Fibroblast of gingiva (primary cell): ENCODE data around the gene CALHM6.
A peak's percentile ranks its signal among the peaks of the same experiment; 100 is the strongest.
"Not testable (repeated sequence)": the region's sequence is repeated elsewhere in the genome, so short reads cannot be mapped to it uniquely, and the experiment has no call there.

Experiments
- DNase-seq: peaks from one replicate; pipeline ENCODE4 v3.0.0-alpha.2; 2011; ENCODE audit warnings: low read depth

The CALHM6 gene

DNA sequence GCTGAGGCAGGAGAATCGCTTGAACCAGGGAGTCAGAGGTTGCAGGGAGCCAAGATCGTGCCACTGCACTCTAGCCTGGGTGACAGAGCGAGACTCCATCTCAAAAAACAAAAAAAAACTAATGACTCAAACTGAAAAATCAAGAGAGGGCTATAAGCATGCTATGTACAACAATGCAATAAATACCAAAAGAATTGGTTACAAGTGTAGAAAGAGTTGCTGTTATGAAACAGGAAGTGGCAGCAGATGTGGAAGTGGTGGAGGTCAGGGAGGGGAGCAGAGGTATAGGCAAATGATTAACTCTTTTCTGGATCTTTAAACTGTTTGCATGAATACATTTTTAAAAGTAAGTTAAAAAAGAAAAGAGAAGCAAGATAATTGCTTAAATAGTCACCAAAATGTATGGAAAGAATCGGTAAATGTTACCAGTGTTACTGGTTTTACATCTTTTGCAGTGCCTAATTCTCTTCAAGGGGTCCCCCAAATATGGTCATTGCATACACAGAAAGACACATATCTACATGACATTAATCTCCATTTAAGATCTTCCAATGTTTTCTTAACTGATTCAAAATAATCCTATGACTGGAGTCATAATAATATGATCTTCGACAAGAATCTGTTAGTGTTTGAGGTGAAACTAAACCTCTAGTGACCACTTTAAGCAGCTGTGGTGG is 15.0 kb downstream of the CALHM6 start:
- DNase-seq: peak; percentile 7

DNA sequence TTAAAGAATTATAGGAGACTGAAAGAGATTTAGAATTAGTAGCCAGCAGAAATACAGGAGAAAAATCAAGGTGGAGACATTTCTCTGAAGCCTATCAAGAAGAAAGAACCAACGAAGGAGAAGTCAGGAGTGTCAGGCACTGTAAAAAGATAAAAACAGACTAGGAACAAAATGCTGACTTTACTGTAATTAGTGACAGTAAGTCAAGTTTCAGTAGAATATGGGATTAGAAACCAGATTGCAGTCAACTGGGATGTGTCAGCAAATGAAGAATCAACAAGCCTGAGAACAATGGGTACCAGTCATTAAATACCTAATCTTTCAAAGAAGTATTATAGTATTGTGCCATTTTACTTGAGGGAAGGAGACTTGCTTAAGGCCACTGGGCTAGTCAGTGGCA is 21.6 kb downstream of the CALHM6 start:
- no peak for DNase-seq

DNA sequence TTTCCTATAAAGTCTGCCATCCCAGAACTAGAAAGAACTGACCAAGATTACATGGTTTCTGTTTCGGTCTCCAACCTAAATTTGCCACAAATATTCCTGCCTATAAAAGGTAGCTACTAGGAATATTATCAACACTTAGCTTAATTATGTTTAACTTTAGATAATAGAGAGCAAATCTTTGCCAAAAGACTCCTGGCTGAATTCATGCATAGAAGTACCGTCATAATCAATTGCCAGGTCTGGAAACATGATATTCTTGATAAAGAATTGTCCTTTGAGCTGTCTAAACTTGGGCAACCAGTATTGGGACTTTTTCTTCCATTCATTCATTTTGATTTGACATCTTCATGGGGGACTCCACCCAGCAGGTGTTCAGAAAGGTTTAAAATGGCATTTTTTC is 22.4 kb downstream of the CALHM6 start:
- DNase-seq: no peak

DNA sequence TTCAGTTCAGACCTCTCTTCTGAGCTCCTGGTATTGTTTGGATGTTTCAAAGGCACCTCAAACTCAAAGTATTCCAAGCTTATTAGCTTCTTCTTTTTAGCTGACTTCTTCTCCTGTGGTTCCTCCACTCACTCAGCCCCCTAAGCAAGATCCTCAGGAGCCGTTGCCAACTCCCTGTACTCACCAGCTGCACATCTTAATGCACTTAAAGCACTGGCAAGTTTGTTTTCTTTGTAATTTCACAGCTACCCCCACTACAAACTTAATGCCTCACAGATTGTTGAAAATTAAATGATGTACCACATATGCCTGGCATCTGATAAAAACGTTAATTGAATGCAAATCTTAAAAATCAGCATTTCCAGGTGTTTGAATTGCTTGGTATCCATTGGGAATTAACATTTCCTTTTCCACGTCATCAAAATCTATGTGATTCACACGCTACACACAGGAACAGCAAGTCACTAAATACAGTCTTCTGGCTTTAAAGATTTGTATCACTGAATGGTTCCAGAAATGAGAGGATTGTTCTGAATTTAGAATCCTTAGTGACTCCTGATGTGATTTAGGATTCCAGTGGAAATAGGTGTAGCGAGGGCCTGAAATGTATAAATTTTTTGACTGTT is 24.5 kb downstream of the CALHM6 start:
- DNase-seq: no peak

- no peak for DNase-seq
These were observed 30.6 kb downstream of the CALHM6 start for GRCh38 chr6:116491610-116492330.

- DNase-seq: no peak
These were observed 31.3 kb downstream of the CALHM6 start for GRCh38 chr6:116492331-116493067.

DNA sequence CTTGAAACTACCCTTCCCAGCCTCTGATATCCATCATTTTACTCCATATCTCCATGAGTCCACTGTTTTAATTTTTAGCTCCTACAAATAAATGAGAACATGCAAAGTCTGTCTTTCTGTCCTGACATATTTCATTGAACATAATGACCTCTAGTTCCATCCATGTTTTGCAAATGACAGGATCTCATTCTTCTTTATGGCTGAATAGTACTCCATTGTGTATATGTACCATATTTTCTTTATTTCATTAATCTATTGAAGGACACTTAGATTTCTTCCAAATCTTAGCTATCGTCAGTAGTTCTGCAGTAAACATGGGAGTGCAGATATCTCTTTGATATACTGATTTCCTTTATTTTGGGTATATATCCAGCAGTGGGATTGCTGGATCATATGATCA is 34.0 kb downstream of the CALHM6 start:
- not testable (repeated sequence) for DNase-seq

- no peak for DNase-seq
These were observed 36.0 kb downstream of the CALHM6 start for GRCh38 chr6:116497113-116497676.

DNA sequence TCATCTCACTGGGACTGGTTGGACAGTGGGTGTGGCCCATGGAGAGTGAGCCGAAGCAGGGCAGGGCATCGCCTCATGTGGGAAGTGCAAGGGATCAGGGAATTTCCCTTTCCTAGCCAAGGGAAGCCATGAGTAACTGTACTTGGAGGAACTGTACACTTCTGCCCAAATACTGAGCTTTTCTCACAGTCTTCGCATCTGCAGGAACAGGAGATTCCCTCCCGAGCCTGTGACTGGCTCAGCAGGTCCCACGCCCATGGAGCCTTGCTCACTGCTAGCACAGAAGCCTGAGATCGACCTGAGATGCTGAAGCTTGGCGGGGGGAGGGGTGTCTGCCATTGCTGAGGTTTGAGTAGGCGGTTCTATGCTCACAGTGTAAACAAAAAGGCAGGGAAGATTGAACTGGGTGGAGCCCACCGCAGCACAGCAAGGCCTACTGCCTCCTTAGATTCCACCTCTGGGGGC is 39.8 kb downstream of the CALHM6 start:
- no peak for DNase-seq

- no peak for DNase-seq
These were observed 46.1 kb downstream of the CALHM6 start for GRCh38 chr6:116507324-116507723.

- DNase-seq: no peak
These were observed 47.4 kb downstream of the CALHM6 start for GRCh38 chr6:116508527-116508926.

DNA sequence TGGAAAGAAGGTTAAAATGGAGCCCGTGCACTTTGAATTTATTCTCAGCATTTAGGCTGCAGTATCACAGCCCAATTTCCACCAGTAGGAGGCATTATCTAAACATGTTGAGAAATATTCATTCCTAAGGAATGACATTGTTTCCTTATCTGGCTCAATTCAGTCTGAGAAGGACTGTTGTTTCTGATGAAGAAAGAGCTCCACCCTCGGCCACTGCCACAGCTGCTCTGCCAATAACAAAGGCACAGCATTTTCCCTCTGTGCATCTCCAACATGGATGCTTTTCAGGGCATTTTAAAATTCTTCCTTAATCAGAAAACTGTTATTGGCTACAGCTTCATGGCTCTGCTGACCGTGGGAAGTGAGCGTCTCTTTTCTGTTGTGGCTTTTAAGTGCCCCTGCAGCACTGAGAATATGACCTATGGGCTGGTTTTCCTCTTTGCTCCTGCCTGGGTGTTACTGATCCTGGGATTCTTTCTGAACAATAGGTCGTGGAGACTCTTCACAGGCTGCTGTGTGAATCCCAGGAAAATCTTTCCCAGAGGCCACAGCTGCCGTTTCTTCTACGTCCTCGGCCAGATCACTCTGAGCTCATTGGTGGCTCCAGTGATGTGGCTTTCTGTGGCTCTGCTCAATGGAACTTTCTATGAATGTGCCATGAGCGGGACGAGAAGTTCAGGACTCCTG is 50.4 kb downstream of the CALHM6 start, which contains the start of gene CALHM5:
Gene CALHM5, plus strand, starts transcription at position 216 of the 687 bp plus-strand sequence. Its CDS starts 58 bp downstream, at position 274.
- DNase-seq: peak; percentile 88

- no peak for DNase-seq
These were observed 51.0 kb downstream of the CALHM6 start for GRCh38 chr6:116512111-116512559.

DNA sequence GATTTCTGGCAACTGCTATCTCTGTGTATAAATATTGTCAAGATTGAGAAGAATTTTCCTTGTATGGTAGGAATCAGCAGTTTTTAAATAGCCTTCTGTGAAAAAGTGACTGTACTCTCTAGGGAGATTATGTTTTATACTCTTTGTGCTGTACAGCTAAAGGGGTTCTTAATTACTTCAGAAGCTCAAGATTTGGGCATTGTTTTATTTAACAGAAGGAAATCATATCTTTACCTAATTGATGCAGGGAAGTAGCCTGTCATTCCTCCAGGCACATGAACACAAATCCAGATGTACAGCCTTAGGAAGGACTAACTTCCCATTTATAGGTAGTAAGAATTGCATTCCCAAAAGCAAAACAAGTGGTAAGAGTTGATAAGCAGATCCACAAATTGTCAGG is 51.6 kb downstream of the CALHM6 start:
- no peak for DNase-seq
